C4-2B (cell line): ENCODE results near the gene PIK3C2G.

Source experiments
- H3K27ac ChIP-seq: fragments of 450-650 bp; 2 replicates; pipeline ENCODE4 v1.5.1; 2017
- CTCF ChIP-seq: fragments of 450-650 bp; conservative IDR thresholded peaks from 2 replicates; pipeline ENCODE4 v1.5.1; 2017; ENCODE audit warnings: mild to moderate bottlenecking
- ZFX ChIP-seq: fragments of 450-650 bp; IDR thresholded peaks from 2 replicates; pipeline ENCODE4 v1.6.1; 2017

The PIK3C2G gene

GRCh38 chr12:18443768-18444437 is 182.6 kb downstream of the PIK3C2G start:
- no peak for TF ChIP-seq CTCF
- no peak for TF ChIP-seq ZFX
- H3K27ac ChIP-seq = no peak overlapping the region

GRCh38 chr12:18446061-18446644 is 184.8 kb downstream of the PIK3C2G start:
- TF ChIP-seq CTCF (no peak), ZFX (no peak)
- H3K27ac ChIP-seq = no peak overlapping the region

GRCh38 chr12:18454330-18454729 is 193.0 kb downstream of the PIK3C2G start:
- H3K27ac ChIP-seq = no peak overlapping the region
- no peak for TF ChIP-seq ZFX
- TF ChIP-seq CTCF = no peak

GRCh38 chr12:18456344-18456743 is 195.0 kb downstream of the PIK3C2G start:
- TF ChIP-seq CTCF (no peak), ZFX (no peak)
- H3K27ac ChIP-seq = no peak overlapping the region

- TF ChIP-seq ZFX = no peak
- TF ChIP-seq CTCF = no peak
- no peak overlapping the region for H3K27ac ChIP-seq
Measured at GRCh38 chr12:18457362-18457761, 196.0 kb downstream of the PIK3C2G start.

GRCh38 chr12:18461758-18462157 is 200.4 kb downstream of the PIK3C2G start:
- no peak for TF ChIP-seq CTCF
- TF ChIP-seq ZFX = no peak
- no peak overlapping the region for H3K27ac ChIP-seq

- H3K27ac ChIP-seq = no peak overlapping the region
- TF ChIP-seq CTCF (no peak), ZFX (no peak)
Measured at GRCh38 chr12:18462442-18462841, 201.1 kb downstream of the PIK3C2G start.
